Naive thymus-derived CD4-positive, alpha-beta T cell (primary cell): ENCODE results near the gene ANKS1B. TPM values are rescaled to one million over a fixed set of nuclear protein-coding genes. Genes with fewer than 3 reads are reported as not detected.
"Not testable (repeated sequence)": the region's sequence is repeated elsewhere in the genome, so short reads cannot be mapped to it uniquely, and the experiment has no call there.

Source experiments
- ATAC-seq: fragments of 150-1000 bp; cut with Tn5 transposase; 2 replicates; pipeline ENCODE4 v1.10.0; 2021; ENCODE audit warnings: mild to moderate bottlenecking, moderate library complexity
- CTCF ChIA-PET: fragments of 350-600 bp; sonication (Branson Sonifier 250); formaldehyde crosslinking; loops from one replicate; lab custom pipeline; 2021; ENCODE audit warnings: antibody characterized with exemption; lab: Charles Lee
- POLR2A ChIA-PET: fragments of 350-600 bp; sonication (Branson Sonifier 250); formaldehyde crosslinking; loops from one replicate; lab custom pipeline; 2021; ENCODE audit warnings: antibody characterized with exemption, inconsistent platforms; lab: Charles Lee
- DNase-seq, 9 donors: peaks; one replicate each; pipeline versions ENCODE4 v3.0.0 to v3.0.0-alpha.2; 2020 to 2022; ENCODE audit warnings: mixed read lengths in 1 of 9
- H3K27ac ChIP-seq: one replicate; pipeline ENCODE4 v1.7.0; 2013; ENCODE audit warnings: mild to moderate bottlenecking, low read depth, low read length, moderate library complexity
- H3K27me3 ChIP-seq, 2 donors: one replicate each; pipeline ENCODE4 v1.7.0; 2013; ENCODE audit warnings: low read length in 2 of 2, mild to moderate bottlenecking in 2 of 2, moderate library complexity in 2 of 2; ENCODE audit not compliant: control insufficient read depth in 2 of 2, insufficient read depth in 2 of 2
- H3K36me3 ChIP-seq, 3 experiments: 1 replicate in 2 of 3; 2 replicates in 1 of 3; pipeline ENCODE4 v1.7.0; 2013; ENCODE audit warnings: low read length in 3 of 3, mild to moderate bottlenecking in 3 of 3, moderate library complexity in 1 of 3; ENCODE audit not compliant: insufficient read depth in 3 of 3, control insufficient read depth in 2 of 3
- H3K4me1 ChIP-seq, 2 donors: one replicate each; pipeline ENCODE4 v1.7.0; 2013; ENCODE audit warnings: low read length in 2 of 2, mild to moderate bottlenecking in 2 of 2, moderate library complexity in 1 of 2; ENCODE audit not compliant: control insufficient read depth in 2 of 2, insufficient read depth in 2 of 2
- H3K4me3 ChIP-seq: 2 replicates; pipeline ENCODE4 v1.7.0; 2013; ENCODE audit warnings: mild to moderate bottlenecking, low read length
- H3K9me3 ChIP-seq, 3 experiments: 1 replicate in 2 of 3; 2 replicates in 1 of 3; pipeline ENCODE4 v1.7.0; 2013; ENCODE audit warnings: low read length in 3 of 3; ENCODE audit not compliant: control insufficient read depth in 2 of 3
- H3K27ac Mint-ChIP-seq, 9 donors: one replicate each; pipeline ENCODE4 v1.8.0; 2020 to 2022; ENCODE audit warnings: mixed read lengths in 9 of 9, mild to moderate bottlenecking in 8 of 9, moderate library complexity in 5 of 9, inconsistent platforms in 2 of 9
- H3K27me3 Mint-ChIP-seq, 5 donors: one replicate each; pipeline ENCODE4 v1.8.0; 2021 to 2022; ENCODE audit warnings: mixed read lengths in 5 of 5, mild to moderate bottlenecking in 1 of 5
- H3K36me3 Mint-ChIP-seq, 5 donors: one replicate each; pipeline ENCODE4 v1.8.0; 2020 to 2022; ENCODE audit warnings: mixed read lengths in 5 of 5, mild to moderate bottlenecking in 3 of 5, inconsistent platforms in 1 of 5
- H3K4me1 Mint-ChIP-seq, 7 donors: one replicate each; pipeline ENCODE4 v1.8.0; 2020 to 2022; ENCODE audit warnings: mixed read lengths in 7 of 7, mild to moderate bottlenecking in 3 of 7, inconsistent platforms in 1 of 7
- H3K4me3 Mint-ChIP-seq, 10 donors: one replicate each; pipeline ENCODE4 v1.8.0; 2020 to 2022; ENCODE audit warnings: mild to moderate bottlenecking in 10 of 10, mixed read lengths in 10 of 10, moderate library complexity in 6 of 10, inconsistent platforms in 2 of 10
- H3K9me3 Mint-ChIP-seq, 11 donors: one replicate each; pipeline ENCODE4 v1.8.0; 2020 to 2022; ENCODE audit warnings: mixed read lengths in 11 of 11, mild to moderate bottlenecking in 4 of 11, inconsistent platforms in 1 of 11, moderate library complexity in 1 of 11
- intact Hi-C, 2 donors: fragments of 100-400 bp; cut with micrococcal nuclease; formaldehyde crosslinking; loops; one replicate each; pipeline ENCODE4 v1.15.1; 2023
- polyA plus RNA-seq, 2 donors: library from polyadenylated mRNA; unstranded; fragments of 300-500 nt; fragmentation: Illumina TruSeq; gene quantifications; one replicate each; pipeline ENCODE4 v1.2.3, GENCODE V29; 2021
- total RNA-seq, 6 experiments: library from RNA in 5 of 6; stranded (reverse) in 5 of 6; gene quantifications; 1 replicate in 5 of 6; 2 replicates in 1 of 6; pipeline ENCODE4 v1.2.3 and lab custom pipeline; 2021 to 2026

ANKS1B gene
- total and polyA plus RNA-seq, 7 experiments from 2014 or later = 0.97 TPM; not detected in 6

- Histone ChIP-seq H3K9me3 (no peaks in the 10 kb centered on the region), H3K27me3 (no peaks in the 10 kb centered on the region), H3K4me3 (no peak overlapping the region), H3K4me1 (no peaks in the 10 kb centered on the region), H3K27ac (no peak overlapping the region), H3K36me3 (no peaks in the 10 kb centered on the region)
- Mint-ChIP-seq H3K4me1 (no peaks in the 10 kb centered on the region), H3K36me3 (no peaks in the 10 kb centered on the region), H3K4me3 (no peak overlapping the region), H3K27me3 (no peaks in the 10 kb centered on the region), H3K27ac (no peak overlapping the region), H3K9me3 (peaks cover 0 to 25% (median 3%) of the 10 kb centered on the region in 11 donors)
- ATAC-seq (no peak), DNase-seq (no peak)
- ChIA-PET CTCF (no interaction called here), POLR2A (no interaction called here)
- intact Hi-C loops = no loop called here
Observed at GRCh38 chr12:99343960-99344359, 640.8 kb downstream of the ANKS1B start.

- Histone ChIP-seq H3K4me1 (no peaks in the 10 kb centered on the region), H3K36me3 (no peaks in the 10 kb centered on the region), H3K4me3 (no peak overlapping the region), H3K27ac (no peak overlapping the region), H3K27me3 (no peaks in the 10 kb centered on the region), H3K9me3 (no peaks in the 10 kb centered on the region)
- Mint-ChIP-seq H3K27me3 (no peaks in the 10 kb centered on the region), H3K4me3 (no peak overlapping the region), H3K9me3 (peaks cover 0 to 28% (median 4%) of the 10 kb centered on the region in 11 donors), H3K27ac (no peak overlapping the region), H3K36me3 (peaks cover 0 to 5% (median 0%) of the 10 kb centered on the region in 5 donors), H3K4me1 (no peaks in the 10 kb centered on the region)
- ChIA-PET POLR2A (no interaction called here), CTCF (interaction anchor here (1.0 kb wide), 1 partner anchor 42 kb away, joined by 3 read pairs; no protein-coding TSS in a partner anchor)
- intact Hi-C loops = no loop called here
- no peak for DNase-seq
- ATAC-seq = no peak
Observed at GRCh38 chr12:99339663-99340062, 645.1 kb downstream of the ANKS1B start.

GRCh38 chr12:99334285-99335056 lies 650.3 kb downstream of the ANKS1B start:
- no peak for ATAC-seq
- CTCF ChIA-PET = no interaction called here
- no peak overlapping the region for H3K27ac ChIP-seq
- Mint-ChIP-seq H3K4me1 (no peaks in the 10 kb centered on the region), H3K9me3 (peaks cover 0 to 24% (median 4%) of the 10 kb centered on the region in 11 donors), H3K27ac (no peak overlapping the region), H3K36me3 (peaks cover 0 to 5% (median 0%) of the 10 kb centered on the region in 5 donors), H3K27me3 (no peaks in the 10 kb centered on the region), H3K4me3 (no peak overlapping the region)
- H3K4me1 ChIP-seq = no peaks in the 10 kb centered on the region
- H3K4me3 ChIP-seq = no peak overlapping the region
- H3K9me3 ChIP-seq = no peaks in the 10 kb centered on the region
- no peaks in the 10 kb centered on the region for H3K36me3 ChIP-seq
- no peaks in the 10 kb centered on the region for H3K27me3 ChIP-seq
- POLR2A ChIA-PET = no interaction called here
- DNase-seq = no peak
- intact Hi-C loops = no loop called here

- ATAC-seq (no peak), DNase-seq (no peak)
- no peak overlapping the region for H3K27ac Mint-ChIP-seq
- Histone ChIP-seq H3K27ac (no peak overlapping the region), H3K27me3 (no peaks in the 10 kb centered on the region), H3K36me3 (no peaks in the 10 kb centered on the region), H3K4me3 (no peak overlapping the region), H3K4me1 (no peaks in the 10 kb centered on the region), H3K9me3 (no peaks in the 10 kb centered on the region)
- intact Hi-C loops = no loop called here
- no peaks in the 10 kb centered on the region for H3K4me1 Mint-ChIP-seq
- POLR2A ChIA-PET = no interaction called here
- no peak overlapping the region for H3K4me3 Mint-ChIP-seq
- no peaks in the 10 kb centered on the region for H3K36me3 Mint-ChIP-seq
- CTCF ChIA-PET = no interaction called here
- H3K27me3 Mint-ChIP-seq = no peaks in the 10 kb centered on the region
- peaks cover 0 to 24% (median 3%) of the 10 kb centered on the region in 11 donors for H3K9me3 Mint-ChIP-seq
Observed at GRCh38 chr12:99332936-99333591, 651.7 kb downstream of the ANKS1B start.

- Mint-ChIP-seq H3K9me3 (peaks cover 0 to 11% (median 2%) of the 10 kb centered on the region in 11 donors), H3K4me3 (no peak overlapping the region), H3K36me3 (no peaks in the 10 kb centered on the region), H3K27me3 (no peaks in the 10 kb centered on the region), H3K4me1 (no peaks in the 10 kb centered on the region), H3K27ac (no peak overlapping the region)
- DNase-seq (no peak), ATAC-seq (no peak)
- intact Hi-C loops = no loop called here
- Histone ChIP-seq H3K4me1 (no peaks in the 10 kb centered on the region), H3K4me3 (no peak overlapping the region), H3K9me3 (no peaks in the 10 kb centered on the region), H3K27me3 (no peaks in the 10 kb centered on the region), H3K27ac (no peak overlapping the region), H3K36me3 (no peaks in the 10 kb centered on the region)
- ChIA-PET POLR2A (no interaction called here), CTCF (no interaction called here)
Observed at GRCh38 chr12:99330216-99330615, 654.5 kb downstream of the ANKS1B start.

- DNase-seq, H3K4me3 ChIP-seq, H3K27ac Mint-ChIP-seq, H3K4me3 Mint-ChIP-seq, H3K4me1 ChIP-seq, H3K36me3 ChIP-seq, H3K27me3 ChIP-seq, H3K36me3 Mint-ChIP-seq, POLR2A ChIA-PET, H3K4me1 Mint-ChIP-seq, H3K9me3 ChIP-seq, H3K27ac ChIP-seq, H3K27me3 Mint-ChIP-seq, ATAC-seq: not testable (repeated sequence)
- intact Hi-C loops = loop anchor here in 1 of 2 donors (10.0 kb wide), 1 partner anchor 176 kb away; no protein-coding TSS in a partner anchor
- CTCF ChIA-PET = interaction anchor here (1.1 kb wide), 1 partner anchor 149 kb away, joined by 3 read pairs; no protein-coding TSS in a partner anchor
- peaks cover 4 to 48% (median 19%) of the 10 kb centered on the region in 11 donors for H3K9me3 Mint-ChIP-seq
Observed at GRCh38 chr12:99321210-99321609, 663.5 kb downstream of the ANKS1B start.
